ENCODE measurements around the gene COG5.
"Not testable (repeated sequence)": the region's sequence is repeated elsewhere in the genome, so short reads cannot be mapped to it uniquely, and the experiment has no call there.

The COG5 gene

GRCh38 chr7:107161415-107161814, 402.3 kb downstream of the COG5 start:
- no peaks in the 10 kb centered on the region for H3K27me3 ChIP-seq (replicated peaks; ENCODE audit: control insufficient read depth, insufficient read depth, low read length)
- DNase-seq (ENCODE audit: extremely low read depth, insufficient read length), result no peak
- no peak for TF ChIP-seq CTCF (IDR thresholded peaks at IDR 0.05; ENCODE audit: insufficient read depth, low read length, poor library complexity, severe bottlenecking)
- H3K36me3 ChIP-seq (ENCODE audit: control insufficient read depth, insufficient read depth, low read length), result no peaks in the 10 kb centered on the region
- H3K4me3 ChIP-seq (replicated peaks; ENCODE audit: low read depth, low read length), result no peak overlapping the region

GRCh38 chr7:107160389-107160788, 403.3 kb downstream of the COG5 start:
- TF ChIP-seq CTCF (IDR thresholded peaks at IDR 0.05; ENCODE audit: insufficient read depth, low read length, poor library complexity, severe bottlenecking), result no peak
- Histone ChIP-seq H3K27me3 (replicated peaks; ENCODE audit: control insufficient read depth, insufficient read depth, low read length) (no peaks in the 10 kb centered on the region), H3K4me3 (replicated peaks; ENCODE audit: low read depth, low read length) (no peak overlapping the region), H3K36me3 (ENCODE audit: control insufficient read depth, insufficient read depth, low read length) (no peaks in the 10 kb centered on the region)
- DNase-seq (ENCODE audit: extremely low read depth, insufficient read length), result no peak

- no peak for TF ChIP-seq CTCF (IDR thresholded peaks at IDR 0.05; ENCODE audit: insufficient read depth, low read length, poor library complexity, severe bottlenecking)
- no peaks in the 10 kb centered on the region for H3K27me3 ChIP-seq (replicated peaks; ENCODE audit: control insufficient read depth, insufficient read depth, low read length)
- no peak for DNase-seq (ENCODE audit: extremely low read depth, insufficient read length)
- H3K4me3 ChIP-seq (replicated peaks; ENCODE audit: low read depth, low read length), result no peak overlapping the region
- H3K36me3 ChIP-seq (ENCODE audit: control insufficient read depth, insufficient read depth, low read length), result no peaks in the 10 kb centered on the region
Observed at GRCh38 chr7:107158028-107158427, 405.7 kb downstream of the COG5 start.

- H3K36me3 ChIP-seq (ENCODE audit: control insufficient read depth, insufficient read depth, low read length), result no peaks in the 10 kb centered on the region
- no peaks in the 10 kb centered on the region for H3K27me3 ChIP-seq (replicated peaks; ENCODE audit: control insufficient read depth, insufficient read depth, low read length)
- no peak for DNase-seq (ENCODE audit: extremely low read depth, insufficient read length)
- no peak overlapping the region for H3K4me3 ChIP-seq (replicated peaks; ENCODE audit: low read depth, low read length)
- no peak for TF ChIP-seq CTCF (IDR thresholded peaks at IDR 0.05; ENCODE audit: insufficient read depth, low read length, poor library complexity, severe bottlenecking)
Observed at GRCh38 chr7:107157091-107157490, 406.6 kb downstream of the COG5 start.

- not testable (repeated sequence) for H3K27me3 ChIP-seq (replicated peaks; ENCODE audit: control insufficient read depth, insufficient read depth, low read length); DNase-seq (ENCODE audit: extremely low read depth, insufficient read length); H3K4me3 ChIP-seq (replicated peaks; ENCODE audit: low read depth, low read length); H3K36me3 ChIP-seq (ENCODE audit: control insufficient read depth, insufficient read depth, low read length)
Observed at GRCh38 chr7:107155726-107156125, 408.0 kb downstream of the COG5 start.

GRCh38 chr7:107154826-107155225, 408.9 kb downstream of the COG5 start:
- H3K36me3 ChIP-seq (ENCODE audit: control insufficient read depth, insufficient read depth, low read length), result no peaks in the 10 kb centered on the region
- no peak for TF ChIP-seq CTCF (IDR thresholded peaks at IDR 0.05; ENCODE audit: insufficient read depth, low read length, poor library complexity, severe bottlenecking)
- H3K4me3 ChIP-seq (replicated peaks; ENCODE audit: low read depth, low read length), result no peak overlapping the region
- no peaks in the 10 kb centered on the region for H3K27me3 ChIP-seq (replicated peaks; ENCODE audit: control insufficient read depth, insufficient read depth, low read length)
- DNase-seq (ENCODE audit: extremely low read depth, insufficient read length), result no peak
